Measurements from ENCODE around the gene IL17C. TPM values are rescaled to one million over a fixed set of nuclear protein-coding genes. Genes with fewer than 3 reads are reported as not detected.

The IL17C gene
- total RNA-seq, 2 donors from 2014 or later = 0.42 to 0.56 TPM

GRCh38 chr16:88616736-88617135 lies 21.6 kb upstream of the IL17C start:
- no peaks in the 10 kb centered on the region for H3K27me3 Mint-ChIP-seq
- H3K36me3 Mint-ChIP-seq (ENCODE audit: low read depth) = peaks cover 62% of the 10 kb centered on the region
- H3K9me3 Mint-ChIP-seq = no peaks in the 10 kb centered on the region
- no peak for ATAC-seq (replicated peaks)
- H3K27ac Mint-ChIP-seq = peak overlapping the region; percentile 71
- peaks cover 16% of the 10 kb centered on the region for H3K4me1 Mint-ChIP-seq
- H3K4me3 Mint-ChIP-seq = no peak overlapping the region

- H3K27me3 Mint-ChIP-seq = no peaks in the 10 kb centered on the region
- no peak overlapping the region for H3K4me3 Mint-ChIP-seq
- peak overlapping the region; percentile 92 for H3K27ac Mint-ChIP-seq
- peaks cover 63% of the 10 kb centered on the region for H3K36me3 Mint-ChIP-seq (ENCODE audit: low read depth)
- no peaks in the 10 kb centered on the region for H3K9me3 Mint-ChIP-seq
- ATAC-seq (replicated peaks) = no peak
- peaks cover 16% of the 10 kb centered on the region for H3K4me1 Mint-ChIP-seq
Measured at GRCh38 chr16:88617268-88618031, 20.9 kb upstream of the IL17C start.

GRCh38 chr16:88618182-88618955 lies 20.0 kb upstream of the IL17C start:
- Mint-ChIP-seq H3K4me3 (no peak overlapping the region), H3K27me3 (no peaks in the 10 kb centered on the region), H3K4me1 (peaks cover 11% of the 10 kb centered on the region), H3K27ac (peak overlapping the region; percentile 92), H3K9me3 (no peaks in the 10 kb centered on the region), H3K36me3 (ENCODE audit: low read depth) (peaks cover 63% of the 10 kb centered on the region)
- no peak for ATAC-seq (replicated peaks)

- H3K4me3 Mint-ChIP-seq = peak overlapping the region; percentile 75
- peaks cover 63% of the 10 kb centered on the region for H3K36me3 Mint-ChIP-seq (ENCODE audit: low read depth)
- H3K9me3 Mint-ChIP-seq = no peaks in the 10 kb centered on the region
- no peaks in the 10 kb centered on the region for H3K27me3 Mint-ChIP-seq
- H3K27ac Mint-ChIP-seq = peak overlapping the region; percentile 92
- H3K4me1 Mint-ChIP-seq = peaks cover 11% of the 10 kb centered on the region
- no peak for ATAC-seq (replicated peaks)
Measured at GRCh38 chr16:88618956-88619667, 19.3 kb upstream of the IL17C start.

GRCh38 chr16:88619859-88620815 lies 18.2 kb upstream of the IL17C start:
- H3K4me3 Mint-ChIP-seq = peak overlapping the region; percentile 75
- peaks cover 9% of the 10 kb centered on the region for H3K4me1 Mint-ChIP-seq
- H3K27ac Mint-ChIP-seq = peak overlapping the region; percentile 92
- ATAC-seq (replicated peaks) = peak; percentile 90
- H3K36me3 Mint-ChIP-seq (ENCODE audit: low read depth) = peaks cover 64% of the 10 kb centered on the region
- no peaks in the 10 kb centered on the region for H3K27me3 Mint-ChIP-seq
- H3K9me3 Mint-ChIP-seq = no peaks in the 10 kb centered on the region

GRCh38 chr16:88622125-88622524 lies 16.2 kb upstream of the IL17C start:
- peaks cover 80% of the 10 kb centered on the region for H3K36me3 Mint-ChIP-seq (ENCODE audit: low read depth)
- peak overlapping the region; percentile 43 for H3K27ac Mint-ChIP-seq
- H3K27me3 Mint-ChIP-seq = no peaks in the 10 kb centered on the region
- H3K4me3 Mint-ChIP-seq = no peak overlapping the region
- no peaks in the 10 kb centered on the region for H3K9me3 Mint-ChIP-seq
- ATAC-seq (replicated peaks) = no peak
- H3K4me1 Mint-ChIP-seq = peaks cover 6% of the 10 kb centered on the region

GRCh38 chr16:88622866-88623265 lies 15.5 kb upstream of the IL17C start:
- no peaks in the 10 kb centered on the region for H3K9me3 Mint-ChIP-seq
- no peak overlapping the region for H3K4me3 Mint-ChIP-seq
- H3K36me3 Mint-ChIP-seq (ENCODE audit: low read depth) = peaks cover 87% of the 10 kb centered on the region
- ATAC-seq (replicated peaks) = no peak
- H3K4me1 Mint-ChIP-seq = peaks cover 6% of the 10 kb centered on the region
- H3K27me3 Mint-ChIP-seq = no peaks in the 10 kb centered on the region
- peak overlapping the region; percentile 72 for H3K27ac Mint-ChIP-seq

- ATAC-seq (replicated peaks) = no peak
- Mint-ChIP-seq H3K9me3 (no peaks in the 10 kb centered on the region), H3K27ac (peak overlapping the region; percentile 72), H3K4me1 (peaks cover 6% of the 10 kb centered on the region), H3K36me3 (ENCODE audit: low read depth) (peaks cover 92% of the 10 kb centered on the region), H3K4me3 (no peak overlapping the region), H3K27me3 (no peaks in the 10 kb centered on the region)
Measured at GRCh38 chr16:88623858-88624257, 14.5 kb upstream of the IL17C start.

- no peak for ATAC-seq (replicated peaks)
- Mint-ChIP-seq H3K36me3 (ENCODE audit: low read depth) (peaks cover 92% of the 10 kb centered on the region), H3K4me1 (peaks cover 6% of the 10 kb centered on the region), H3K27me3 (no peaks in the 10 kb centered on the region), H3K9me3 (no peaks in the 10 kb centered on the region), H3K27ac (no peak overlapping the region), H3K4me3 (no peak overlapping the region)
Measured at GRCh38 chr16:88624481-88624880, 13.9 kb upstream of the IL17C start.

- ATAC-seq (replicated peaks) = peak; percentile 90
- H3K27ac Mint-ChIP-seq = peak overlapping the region; percentile 77
Measured at GRCh38 chr16:88624977-88625576, 13.3 kb upstream of the IL17C start.

GRCh38 chr16:88626646-88627045 lies 11.7 kb upstream of the IL17C start:
- no peak overlapping the region for H3K4me3 Mint-ChIP-seq
- H3K4me1 Mint-ChIP-seq = no peaks in the 10 kb centered on the region

More at GRCh38 chr16:88624977-88625576, 13.3 kb upstream of the IL17C start:
- no peaks in the 10 kb centered on the region for H3K9me3 Mint-ChIP-seq
- peaks cover 92% of the 10 kb centered on the region for H3K36me3 Mint-ChIP-seq (ENCODE audit: low read depth)
- no peaks in the 10 kb centered on the region for H3K27me3 Mint-ChIP-seq
- no peaks in the 10 kb centered on the region for H3K4me1 Mint-ChIP-seq
- H3K4me3 Mint-ChIP-seq = peak overlapping the region; percentile 69

GRCh38 chr16:88627531-88628411 lies 10.6 kb upstream of the IL17C start:
- Mint-ChIP-seq H3K9me3 (no peaks in the 10 kb centered on the region), H3K36me3 (ENCODE audit: low read depth) (peaks cover 92% of the 10 kb centered on the region), H3K27me3 (no peaks in the 10 kb centered on the region), H3K27ac (no peak overlapping the region), H3K4me3 (no peak overlapping the region), H3K4me1 (no peaks in the 10 kb centered on the region)
- no peak for ATAC-seq (replicated peaks)

More at GRCh38 chr16:88626646-88627045, 11.7 kb upstream of the IL17C start:
- no peaks in the 10 kb centered on the region for H3K27me3 Mint-ChIP-seq
- no peaks in the 10 kb centered on the region for H3K9me3 Mint-ChIP-seq
- no peak for ATAC-seq (replicated peaks)
- peaks cover 95% of the 10 kb centered on the region for H3K36me3 Mint-ChIP-seq (ENCODE audit: low read depth)
- no peak overlapping the region for H3K27ac Mint-ChIP-seq

Data from activated T-helper 17 cell treated with anti-CD3 and anti-CD28 coated beads, Interleukin-2, amount 50 U/mL, for 72 hours (primary cell).